ENCODE measurements around the gene IL22RA1.

Gene IL22RA1

GRCh38 chr1:24151175-24151533, 8.2 kb upstream of the IL22RA1 start:
- peaks cover 0 to 70% of the 10 kb centered on the region in 2 donors for H3K27me3 ChIP-seq
- H3K4me1 ChIP-seq: peaks cover 0 to 11% (median 0%) of the 10 kb centered on the region in 4 donors
- H3K9me3 ChIP-seq: no peaks in the 10 kb centered on the region
- intact Hi-C loops (cut with DNase I; ENCODE audit: low total_unique reads): no loop called here
- no peak for TF ChIP-seq CTCF (IDR thresholded peaks at IDR 0.05)
- H3K36me3 ChIP-seq: peaks cover 0 to under 1% (median 0%) of the 10 kb centered on the region in 3 donors
- no peak for DNase-seq
- no peak overlapping the region for H3K4me3 ChIP-seq
- H3K27ac ChIP-seq: no peak overlapping the region

GRCh38 chr1:24150234-24151174, 7.6 kb upstream of the IL22RA1 start:
- TF ChIP-seq CTCF (IDR thresholded peaks at IDR 0.05): peak; percentile 79 to 87
- no peaks in the 10 kb centered on the region for H3K36me3 ChIP-seq
- H3K4me3 ChIP-seq: no peak overlapping the region
- H3K27me3 ChIP-seq: peaks cover 0 to 65% of the 10 kb centered on the region in 2 donors
- H3K9me3 ChIP-seq: no peaks in the 10 kb centered on the region
- DNase-seq: peak; percentile 88 to 90
- intact Hi-C loops (cut with DNase I; ENCODE audit: low total_unique reads): no loop called here
- H3K4me1 ChIP-seq: peaks cover 0 to 11% (median 0%) of the 10 kb centered on the region in 4 donors
- H3K27ac ChIP-seq: no peak overlapping the region

- no peak for TF ChIP-seq CTCF (IDR thresholded peaks at IDR 0.05)
- Histone ChIP-seq H3K4me1 (peaks cover 0 to 11% (median 0%) of the 10 kb centered on the region in 4 donors), H3K4me3 (no peak overlapping the region), H3K27ac (no peak overlapping the region), H3K27me3 (peaks cover 0 to 59% of the 10 kb centered on the region in 2 donors), H3K9me3 (no peaks in the 10 kb centered on the region), H3K36me3 (no peaks in the 10 kb centered on the region)
- no peak for DNase-seq
- intact Hi-C loops (cut with DNase I; ENCODE audit: low total_unique reads): no loop called here
Observed at GRCh38 chr1:24149866-24150233, 6.9 kb upstream of the IL22RA1 start.

GRCh38 chr1:24147816-24148215, 4.9 kb upstream of the IL22RA1 start:
- DNase-seq: no peak
- intact Hi-C loops (cut with DNase I; ENCODE audit: low total_unique reads): no loop called here
- Histone ChIP-seq H3K27ac (no peak overlapping the region), H3K9me3 (no peaks in the 10 kb centered on the region), H3K4me1 (peaks cover 0 to 11% (median 4%) of the 10 kb centered on the region in 4 donors), H3K4me3 (no peak overlapping the region), H3K27me3 (peaks cover 0 to 55% of the 10 kb centered on the region in 2 donors), H3K36me3 (no peaks in the 10 kb centered on the region)
- TF ChIP-seq CTCF (IDR thresholded peaks at IDR 0.05): no peak

GRCh38 chr1:24147194-24147593, 4.3 kb upstream of the IL22RA1 start:
- H3K36me3 ChIP-seq: no peaks in the 10 kb centered on the region
- DNase-seq: peak in 1 of 2 donors; percentile 7
- no peaks in the 10 kb centered on the region for H3K9me3 ChIP-seq
- H3K4me3 ChIP-seq: no peak overlapping the region
- peaks cover 0 to 12% (median 5%) of the 10 kb centered on the region in 4 donors for H3K4me1 ChIP-seq
- intact Hi-C loops (cut with DNase I; ENCODE audit: low total_unique reads): no loop called here
- H3K27ac ChIP-seq: no peak overlapping the region
- TF ChIP-seq CTCF (IDR thresholded peaks at IDR 0.05): no peak
- peaks cover 0 to 50% of the 10 kb centered on the region in 2 donors for H3K27me3 ChIP-seq

Measured in tibial artery (tissue), 4 donors.